Stimulated activated CD4-positive, alpha-beta T cell treated with anti-CD3 and anti-CD28 coated beads, Interleukin-12 subunit alpha, Interleukin-12 subunit beta, amount 100 ng/mL, for 24 hours (primary cell): ENCODE results near the gene URB1.
"Not testable (repeated sequence)": the region's sequence is repeated elsewhere in the genome, so short reads cannot be mapped to it uniquely, and the experiment has no call there.

Experiments
- DNase-seq, 2 experiments: peaks; one replicate each; pipeline ENCODE4 v3.0.0-alpha.2; 2020; ENCODE audit warnings: low read depth in 2 of 2

URB1 gene

GRCh38 chr21:32377506-32377905 is 15.3 kb downstream of the URB1 start:
- no peak for DNase-seq

DNA sequence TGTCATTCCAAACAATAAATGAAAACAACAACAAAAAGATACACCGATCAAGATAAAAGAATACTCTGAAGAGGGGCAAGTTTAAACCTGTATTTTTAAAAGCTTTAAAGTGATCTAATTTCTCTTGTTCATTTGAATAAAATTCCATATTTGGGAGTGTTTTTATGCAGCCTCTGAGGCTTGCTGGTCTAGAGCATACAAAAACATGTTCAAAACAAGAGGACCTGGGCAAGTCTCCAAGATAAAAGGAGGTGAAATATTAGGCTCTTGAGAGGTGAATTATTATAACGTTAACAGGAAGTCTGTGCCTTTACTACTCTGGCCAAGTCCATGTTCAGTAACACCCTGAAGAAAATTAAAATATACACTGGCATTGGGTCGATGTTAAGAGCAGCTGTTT is 20.1 kb downstream of the URB1 start:
- no peak for DNase-seq

DNA sequence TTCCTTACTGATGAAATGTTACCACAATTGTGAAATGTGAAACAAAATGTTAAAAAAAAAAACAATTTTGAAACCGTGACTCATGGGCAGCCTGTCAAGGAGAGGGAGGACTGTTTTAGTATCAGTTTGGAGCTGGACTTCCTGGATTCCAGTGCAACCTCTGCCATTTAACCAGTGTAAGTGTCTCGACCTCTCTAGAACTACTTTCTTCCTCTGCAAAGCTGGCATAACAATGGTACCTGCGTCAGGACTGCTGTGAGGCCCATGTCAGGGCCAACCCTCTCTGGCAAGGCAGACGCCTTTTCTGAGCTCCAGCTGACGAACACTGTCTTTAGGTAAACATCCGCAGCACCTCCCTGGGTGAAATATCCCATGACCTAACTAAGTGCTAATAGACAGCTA is 20.9 kb downstream of the URB1 start:
- DNase-seq: no peak

GRCh38 chr21:32370998-32371766 is 21.6 kb downstream of the URB1 start:
- DNase-seq: no peak

GRCh38 chr21:32368961-32369360 is 23.9 kb downstream of the URB1 start:
- not testable (repeated sequence) for DNase-seq

GRCh38 chr21:32368386-32368785 is 24.4 kb downstream of the URB1 start:
- no peak for DNase-seq

- no peak for DNase-seq
Measured at GRCh38 chr21:32367158-32367557, 25.7 kb downstream of the URB1 start.

DNA sequence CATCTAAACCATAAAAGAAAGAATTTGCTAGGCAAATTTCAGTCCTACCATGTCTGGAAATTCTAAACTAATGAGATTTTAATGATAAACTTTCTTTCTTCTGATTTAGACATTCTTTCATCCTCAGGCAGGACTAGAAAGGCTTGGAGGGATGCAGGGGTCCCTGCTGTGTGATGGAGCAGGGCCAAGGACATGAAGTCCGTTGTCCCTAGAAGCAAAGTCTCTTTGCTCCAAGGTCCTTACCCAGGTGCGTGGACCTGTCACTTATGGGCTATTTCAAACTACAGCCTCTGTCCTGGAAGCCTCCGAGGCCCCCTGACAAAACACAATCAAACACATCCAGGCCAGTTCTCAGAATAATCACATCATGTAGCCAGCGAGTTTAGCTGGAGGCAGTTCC is 26.6 kb downstream of the URB1 start:
- DNase-seq: no peak

GRCh38 chr21:32364796-32365195 is 28.0 kb downstream of the URB1 start:
- no peak for DNase-seq

DNA sequence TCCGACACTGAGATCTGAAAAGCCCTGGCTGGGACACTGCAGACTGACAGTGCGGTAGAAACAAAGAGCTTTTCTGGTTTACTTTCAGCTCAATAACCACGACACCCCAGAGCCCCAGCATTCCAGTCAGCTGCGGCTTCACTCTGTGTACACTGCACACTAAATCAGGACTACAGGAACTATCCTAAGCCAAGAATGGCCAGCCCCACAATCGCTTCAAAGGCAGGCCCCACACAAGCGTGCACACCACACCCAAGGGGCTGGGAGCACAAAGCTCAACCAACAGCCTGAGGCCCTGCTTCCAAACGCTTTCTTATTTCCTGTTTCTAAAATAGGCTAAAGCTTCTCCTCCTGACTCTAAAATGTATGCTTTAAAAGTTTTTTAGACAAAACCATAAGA is 28.4 kb downstream of the URB1 start:
- DNase-seq: no peak

DNA sequence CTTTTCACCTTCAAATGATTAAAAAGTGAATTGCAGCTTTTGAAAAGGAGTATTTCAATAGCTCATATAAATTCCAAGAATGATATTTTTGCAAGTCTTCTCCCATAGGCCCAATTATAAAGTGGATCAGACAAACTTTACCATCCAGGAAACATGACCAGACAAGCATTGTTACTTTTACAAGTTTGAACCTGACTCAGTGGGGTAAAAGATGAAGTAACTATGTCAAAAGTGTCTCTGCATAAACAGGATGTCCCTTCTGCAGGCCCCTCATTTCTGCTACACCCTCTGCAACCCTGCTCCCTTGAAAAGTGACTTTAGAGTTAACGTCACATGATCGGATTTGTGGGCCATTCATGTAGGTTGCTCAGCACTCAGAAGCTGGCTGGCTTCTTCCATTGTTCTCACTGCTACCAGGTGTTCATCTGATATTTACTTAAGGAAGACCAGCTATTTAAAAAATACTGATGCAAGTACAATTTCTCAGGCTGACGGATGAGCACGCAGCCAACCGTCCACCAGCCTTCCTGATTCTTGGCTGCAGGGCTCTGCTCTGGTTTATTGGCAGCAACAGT is 32.3 kb downstream of the URB1 start:
- DNase-seq: no peak

- no peak for DNase-seq
Measured at GRCh38 chr21:32359719-32360260, 33.0 kb downstream of the URB1 start.

GRCh38 chr21:32356874-32357395 is 35.9 kb downstream of the URB1 start:
- no peak for DNase-seq

DNA sequence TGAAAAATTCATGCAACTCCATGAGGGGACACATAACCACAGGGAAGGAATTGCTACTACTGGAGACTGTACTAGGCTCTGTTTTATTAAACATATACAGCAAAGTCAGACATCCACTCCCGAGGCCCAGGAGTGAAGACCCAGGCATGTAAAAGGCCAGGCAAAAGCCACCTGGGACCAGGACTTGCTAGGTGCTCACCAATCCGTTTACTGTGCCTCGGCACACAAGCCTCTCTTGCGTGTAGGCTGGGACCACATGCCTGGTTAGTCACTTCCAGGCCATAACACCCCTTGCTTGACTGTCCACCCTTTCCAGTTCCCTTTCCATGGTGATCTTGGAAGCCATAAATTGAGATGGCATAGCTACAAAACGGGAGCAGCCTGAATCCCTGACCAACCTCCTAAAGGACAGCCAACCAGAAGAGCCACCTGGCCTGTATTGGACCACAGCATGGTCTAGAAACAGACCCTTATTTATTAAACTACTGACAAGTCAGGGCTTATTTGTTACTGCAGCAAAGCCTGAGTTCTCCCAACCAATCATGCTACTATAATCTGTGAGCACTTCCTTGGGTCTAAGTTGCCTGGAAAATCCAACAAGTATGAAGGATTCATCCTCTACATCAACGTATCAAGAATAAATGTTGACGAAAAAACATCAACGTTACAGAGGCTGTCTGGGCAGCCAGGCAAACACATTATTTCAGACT is 39.7 kb downstream of the URB1 start:
- DNase-seq: no peak

- DNase-seq: no peak
Measured at GRCh38 chr21:32352526-32352925, 40.3 kb downstream of the URB1 start.

DNA sequence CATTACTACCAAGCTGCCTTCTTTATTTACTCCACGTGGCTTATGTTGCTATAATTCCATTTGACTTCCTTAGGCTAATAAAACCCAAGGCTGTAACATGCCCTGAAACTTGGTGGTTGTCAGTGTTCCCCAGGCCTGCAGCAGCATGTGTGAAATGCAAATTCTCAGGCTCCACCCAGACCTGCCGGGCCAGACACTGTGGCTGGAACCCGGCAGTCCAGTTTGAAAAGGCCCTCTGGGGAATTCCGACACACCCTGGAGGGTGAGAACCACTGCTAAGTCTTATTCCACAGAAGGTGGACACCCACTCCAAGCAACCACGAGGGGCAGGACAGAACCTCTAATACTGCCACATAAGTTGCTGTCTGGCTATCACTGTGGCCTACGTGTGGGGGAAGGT is 41.4 kb downstream of the URB1 start:
- no peak for DNase-seq

GRCh38 chr21:32350981-32351380 is 41.8 kb downstream of the URB1 start:
- no peak for DNase-seq

DNA sequence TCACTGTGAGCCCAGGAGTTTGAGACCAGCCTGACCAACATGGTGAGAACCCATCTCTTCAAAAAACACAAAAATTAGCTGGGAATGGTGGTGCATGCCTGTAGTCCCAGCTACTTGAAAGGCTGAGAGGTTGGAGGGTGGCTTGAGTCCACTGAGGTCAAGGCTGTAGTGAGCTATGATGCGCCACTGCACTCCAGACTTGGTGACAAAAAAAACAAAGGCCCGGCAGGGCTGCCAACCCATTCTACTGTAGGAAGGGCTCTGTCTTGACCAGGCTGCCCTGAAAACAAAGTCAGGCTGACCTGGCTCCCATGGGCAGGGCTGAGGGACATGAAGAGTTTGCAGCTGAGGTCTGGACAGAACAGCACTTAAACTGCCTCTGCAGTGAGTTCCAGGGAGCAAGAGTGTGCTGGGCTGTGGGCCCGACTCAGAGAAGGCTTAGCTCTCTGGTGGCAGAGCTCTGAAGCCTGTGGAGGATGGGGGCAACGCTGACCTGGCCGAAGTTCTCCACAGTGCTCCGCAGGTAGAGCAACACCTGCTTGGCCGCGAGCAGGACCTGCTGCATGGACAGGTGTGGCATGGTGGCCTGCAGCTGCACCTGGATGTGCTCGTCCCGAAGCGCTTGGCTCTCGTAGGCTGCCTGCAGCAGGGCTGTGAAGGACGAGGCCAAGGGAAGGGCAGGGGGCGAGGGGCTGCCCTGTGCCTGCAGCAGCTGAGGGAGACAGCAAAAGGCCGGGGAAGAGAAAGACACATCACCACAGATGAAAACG is 42.4 kb downstream of the URB1 start:
- no peak for DNase-seq

GRCh38 chr21:32349333-32349944 is 43.4 kb downstream of the URB1 start:
- no peak for DNase-seq

- DNase-seq: no peak
Measured at GRCh38 chr21:32348604-32349332, 44.0 kb downstream of the URB1 start.

DNA sequence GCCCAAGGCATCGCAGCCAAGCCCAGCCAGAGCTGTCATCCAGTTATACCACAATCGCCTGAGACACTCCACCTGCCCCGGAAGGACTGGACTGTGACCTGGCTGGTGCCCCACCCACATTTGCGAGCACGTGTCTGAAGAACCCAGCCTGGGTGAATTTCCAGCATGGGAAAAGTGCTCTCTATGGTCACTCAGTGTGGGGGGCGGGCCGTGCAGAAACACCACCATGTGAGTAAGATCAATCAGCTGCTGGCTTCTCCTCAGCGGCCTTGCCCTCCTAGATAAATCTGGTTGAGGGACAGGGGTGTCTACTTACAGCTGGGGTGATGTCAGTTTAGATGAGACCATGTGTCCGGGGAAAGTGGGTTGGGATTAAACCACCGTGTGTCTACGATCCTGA is 44.8 kb downstream of the URB1 start:
- DNase-seq: no peak
